ENCODE measurements around the gene PTGS1.

DNA sequence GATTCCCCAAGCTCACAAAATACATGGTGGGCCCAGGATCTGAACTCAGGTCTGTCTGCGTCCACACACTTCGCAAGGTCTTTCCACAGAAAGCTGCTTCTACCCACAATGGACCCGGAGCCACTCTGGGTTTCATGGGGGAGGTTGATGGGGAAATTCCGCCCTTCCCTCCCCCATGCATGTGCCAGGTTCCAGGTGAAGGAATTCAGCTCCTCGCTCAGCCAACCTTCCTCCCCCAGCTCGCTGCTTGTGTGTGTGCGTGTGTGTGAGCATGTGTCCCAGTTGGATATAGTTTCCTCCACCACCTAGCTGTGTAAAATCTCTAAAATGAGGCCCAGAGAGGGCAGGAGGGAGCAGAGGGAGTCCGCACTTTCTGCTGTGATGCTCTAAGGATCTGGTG, 1.0 kb downstream of the PTGS1 start:
- TF ChIP-seq, protein P1, sequence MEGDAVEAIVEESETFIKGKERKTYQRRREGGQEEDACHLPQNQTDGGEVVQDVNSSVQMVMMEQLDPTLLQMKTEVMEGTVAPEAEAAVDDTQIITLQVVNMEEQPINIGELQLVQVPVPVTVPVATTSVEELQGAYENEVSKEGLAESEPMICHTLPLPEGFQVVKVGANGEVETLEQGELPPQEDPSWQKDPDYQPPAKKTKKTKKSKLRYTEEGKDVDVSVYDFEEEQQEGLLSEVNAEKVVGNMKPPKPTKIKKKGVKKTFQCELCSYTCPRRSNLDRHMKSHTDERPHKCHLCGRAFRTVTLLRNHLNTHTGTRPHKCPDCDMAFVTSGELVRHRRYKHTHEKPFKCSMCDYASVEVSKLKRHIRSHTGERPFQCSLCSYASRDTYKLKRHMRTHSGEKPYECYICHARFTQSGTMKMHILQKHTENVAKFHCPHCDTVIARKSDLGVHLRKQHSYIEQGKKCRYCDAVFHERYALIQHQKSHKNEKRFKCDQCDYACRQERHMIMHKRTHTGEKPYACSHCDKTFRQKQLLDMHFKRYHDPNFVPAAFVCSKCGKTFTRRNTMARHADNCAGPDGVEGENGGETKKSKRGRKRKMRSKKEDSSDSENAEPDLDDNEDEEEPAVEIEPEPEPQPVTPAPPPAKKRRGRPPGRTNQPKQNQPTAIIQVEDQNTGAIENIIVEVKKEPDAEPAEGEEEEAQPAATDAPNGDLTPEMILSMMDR (IDR thresholded peaks at IDR 0.05; ENCODE audit: insufficient read depth, low read length, poor library complexity, severe bottlenecking), result no peak
- TF ChIP-seq EZH2phosphoT487 (conservative IDR thresholded peaks at IDR 0.05; ENCODE audit: low read length), result no peak

All from SU-DHL-6 (cell line).